ENCODE data around the gene CPNE5. TPM values are rescaled to one million over a fixed set of nuclear protein-coding genes. Genes with fewer than 3 reads are reported as not detected.
A peak's percentile ranks its signal among the peaks of the same experiment; 100 is the strongest.

Gene CPNE5
- total and polyA plus RNA-seq, 9 of the 15 experiments (the other 6 are each of a cell fraction or from before 2014, with no cell fraction given), result 0.14 to 1.0 (median 0.46) TPM; not detected in 2

GRCh38 chr6:36873612-36874442, 34.6 kb upstream of the CPNE5 start (continued):
- peak; percentile 41 to 60 (median 57); a peak in 5 of 6 replicates for TF ChIP-seq CTCF (IDR thresholded peaks at IDR 0.05 in 2 of 3, conservative IDR thresholded peaks at IDR 0.05 in 1 of 3; ENCODE audit: insufficient read depth in 2 of 3, low read depth in 1 of 3, low read length in 3 of 3)
- TF ChIP-seq MAZ (CRISPR knock-in tag; conservative IDR thresholded peaks at IDR 0.05 in 1 of 2, IDR thresholded peaks at IDR 0.05 in 1 of 2), result no peak
- TF ChIP-seq ZNF592 (IDR thresholded peaks at IDR 0.05), result no peak
- TF ChIP-seq ZBTB7A (IDR thresholded peaks at IDR 0.05; ENCODE audit: borderline replicate concordance, control insufficient read depth, low read depth, low read length), result no peak
- TF ChIP-seq MCM5 (IDR thresholded peaks at IDR 0.05; ENCODE audit: low read depth), result no peak
- 0 out of 6 replicates have a peak, but pooled peaks of 1 of the 3 experiments have one; percentile 87 for TF ChIP-seq ZBTB11 (CRISPR knock-in tag; IDR thresholded peaks at IDR 0.05)
- no peak for TF ChIP-seq ARNT (IDR thresholded peaks at IDR 0.05)
- no peak for TF ChIP-seq GTF3C2 (IDR thresholded peaks at IDR 0.05; ENCODE audit: borderline replicate concordance, extremely low read depth, insufficient read length)
- TF ChIP-seq VEZF1 (CRISPR knock-in tag; IDR thresholded peaks at IDR 0.05), result no peak
- no peak for TF ChIP-seq RNF2 (IDR thresholded peaks at IDR 0.05)
